ENCODE measurements around the gene TMEM94. TPM values are rescaled to one million over a fixed set of nuclear protein-coding genes. Genes with fewer than 3 reads are reported as not detected.

Gene TMEM94
- total and polyA plus RNA-seq, 5 donors, result 40.3 to 54.6 (median 49.6) TPM

DNA sequence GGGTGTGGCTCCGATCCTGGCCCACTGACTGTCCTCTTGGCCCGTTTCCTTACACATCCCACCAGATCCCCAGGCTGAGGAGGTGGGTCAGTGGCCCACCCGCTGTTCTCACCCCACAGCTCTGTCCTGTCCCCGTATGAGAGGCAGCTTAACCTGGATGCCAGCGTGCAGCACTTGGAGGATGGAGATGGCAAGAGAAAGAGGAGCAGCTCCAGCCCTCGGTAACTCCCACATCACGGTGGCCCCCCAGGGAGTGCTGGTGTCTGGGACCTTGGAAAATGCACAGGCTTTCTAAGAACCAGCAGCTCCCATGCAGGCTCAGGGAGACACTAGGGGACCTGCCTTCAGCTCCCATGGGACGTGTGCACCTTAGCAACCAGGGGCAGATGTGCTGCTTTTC lies 64.9 kb downstream of the TMEM94 start:
- peaks cover 5% of the 10 kb centered on the region for H3K4me1 ChIP-seq (ENCODE audit: control insufficient read depth, insufficient read depth, low read length)
- H3K4me3 ChIP-seq (ENCODE audit: low read length), result no peak overlapping the region
- intact Hi-C loops (cut with DNase I), result loop anchor here in 1 of 4 donors (10.0 kb wide), 1 partner anchor 64 kb away; the partner anchor contains the start of gene MYO15B
- H3K27ac ChIP-seq (ENCODE audit: low read length), result no peak overlapping the region
- no peaks in the 10 kb centered on the region for H3K27me3 ChIP-seq (ENCODE audit: control insufficient read depth, insufficient read depth)
- DNase-seq (no peak), ATAC-seq (no peak)
- 89% methylated on average over 8 of the region's 8 CpGs for WGBS
- no peaks in the 10 kb centered on the region for H3K9me3 ChIP-seq (ENCODE audit: control insufficient read depth, low read length)

DNA sequence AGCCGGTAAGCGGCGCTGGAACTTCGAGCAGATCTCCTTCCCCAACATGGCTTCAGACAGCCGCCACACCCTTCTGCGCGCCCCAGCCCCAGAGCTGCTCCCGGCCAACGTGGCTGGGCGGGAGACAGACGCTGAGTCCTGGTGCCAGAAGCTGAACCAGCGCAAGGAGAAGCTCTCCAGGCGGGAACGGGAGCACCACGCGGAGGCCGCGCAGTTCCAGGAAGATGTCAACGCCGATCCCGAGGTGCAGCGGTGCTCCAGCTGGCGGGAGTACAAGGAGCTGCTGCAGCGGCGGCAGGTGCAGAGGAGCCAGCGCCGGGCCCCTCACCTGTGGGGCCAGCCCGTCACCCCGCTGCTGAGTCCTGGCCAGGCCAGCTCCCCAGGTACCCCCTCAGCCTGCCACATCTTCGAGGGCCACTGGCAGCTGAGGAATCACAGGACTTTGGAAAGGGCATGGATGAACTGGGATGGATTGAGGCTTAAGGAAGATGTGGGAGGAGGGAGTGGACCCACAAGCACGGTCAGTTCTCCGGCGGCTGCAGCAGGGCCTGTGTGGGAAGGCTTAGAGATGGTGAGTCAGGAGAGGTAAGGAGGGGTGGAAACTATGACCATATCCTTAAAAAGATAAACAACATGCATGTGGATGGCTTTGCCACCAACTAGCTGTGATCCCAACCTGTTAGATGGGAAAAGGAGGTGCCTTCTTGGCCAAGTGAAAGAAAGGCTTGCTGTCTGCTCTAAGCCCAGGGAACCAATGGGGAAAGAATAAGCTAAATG lies 65.7 kb downstream of the TMEM94 start:
- Histone ChIP-seq H3K4me1 (ENCODE audit: control insufficient read depth, insufficient read depth, low read length) (peaks cover 3% of the 10 kb centered on the region), H3K9me3 (ENCODE audit: control insufficient read depth, low read length) (no peaks in the 10 kb centered on the region), H3K27ac (ENCODE audit: low read length) (no peak overlapping the region), H3K27me3 (ENCODE audit: control insufficient read depth, insufficient read depth) (no peaks in the 10 kb centered on the region), H3K4me3 (ENCODE audit: low read length) (no peak overlapping the region)
- ATAC-seq (no peak), DNase-seq (no peak)
- 91% methylated on average over 33 of the region's 33 CpGs for WGBS
- intact Hi-C loops (cut with DNase I), result loop anchor here in 1 of 4 donors (10.0 kb wide), 1 partner anchor 63 kb away; the partner anchor contains the start of gene MYO15B

DNA sequence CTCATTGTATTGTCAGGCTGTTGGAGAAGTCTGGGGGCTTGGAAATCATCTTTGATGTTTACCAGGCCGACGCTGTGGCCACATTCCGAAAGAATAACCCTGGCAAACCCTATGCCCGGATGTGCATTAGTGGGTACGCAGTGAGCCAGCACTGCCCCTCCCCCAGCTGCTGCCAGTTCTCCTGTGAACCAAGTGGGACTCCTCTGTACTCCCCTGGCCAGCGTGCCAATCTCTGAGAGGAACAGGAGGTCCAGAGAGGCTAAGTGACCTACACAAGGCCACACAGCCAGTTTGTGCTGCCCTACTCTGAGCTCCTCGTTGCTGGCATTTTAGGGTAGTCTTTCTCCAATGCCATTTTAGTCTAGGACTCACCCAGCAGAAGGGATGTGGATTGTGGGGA lies 67.2 kb downstream of the TMEM94 start:
- ATAC-seq, result no peak
- H3K27ac ChIP-seq (ENCODE audit: low read length), result no peak overlapping the region
- no peak for DNase-seq
- 95% methylated on average over 7 of the region's 7 CpGs for WGBS
- intact Hi-C loops (cut with DNase I), result loop anchor here in 1 of 4 donors (10.0 kb wide), 1 partner anchor 61 kb away; the partner anchor contains the start of gene MYO15B
- H3K4me3 ChIP-seq (ENCODE audit: low read length), result no peak overlapping the region
- H3K9me3 ChIP-seq (ENCODE audit: control insufficient read depth, low read length), result no peaks in the 10 kb centered on the region
- no peaks in the 10 kb centered on the region for H3K27me3 ChIP-seq (ENCODE audit: control insufficient read depth, insufficient read depth)
- no peaks in the 10 kb centered on the region for H3K4me1 ChIP-seq (ENCODE audit: control insufficient read depth, insufficient read depth, low read length)

DNA sequence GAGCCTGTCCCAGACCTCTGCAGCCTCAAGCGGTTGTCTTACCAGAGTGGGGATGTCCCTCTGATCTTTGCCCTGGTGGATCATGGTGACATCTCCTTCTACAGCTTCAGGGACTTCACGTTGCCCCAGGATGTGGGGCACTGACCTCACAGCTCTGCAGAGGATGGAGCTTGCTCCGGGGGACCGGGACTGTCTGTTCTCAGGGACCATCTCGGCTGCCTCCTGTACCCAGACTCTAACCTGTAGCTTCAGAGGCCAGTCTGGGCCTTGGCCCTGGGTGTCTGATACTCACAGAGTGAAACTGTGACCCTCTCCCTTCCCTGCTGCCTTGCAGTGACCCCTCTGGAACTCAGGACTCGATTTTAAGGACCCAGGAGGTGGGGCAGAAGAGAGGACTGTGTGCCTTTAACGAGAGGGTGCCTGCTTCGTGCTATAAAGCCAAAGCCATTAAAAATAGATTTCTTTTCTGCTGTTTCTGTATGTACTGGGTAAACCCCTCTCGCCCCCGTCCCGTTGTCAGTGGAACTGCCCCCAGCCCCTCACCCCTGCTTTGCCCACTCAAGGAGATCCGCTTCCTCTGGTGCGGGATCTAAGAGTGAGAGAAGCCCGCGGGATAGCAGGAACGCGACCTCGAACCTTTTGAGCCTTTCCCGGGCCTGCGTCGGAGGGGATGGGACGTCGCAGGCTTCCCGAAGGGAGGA lies 68.0 kb downstream of the TMEM94 start:
- WGBS, result 25% methylated on average over 24 of the region's 24 CpGs
- no peak overlapping the region for H3K27ac ChIP-seq (ENCODE audit: low read length)
- H3K9me3 ChIP-seq (ENCODE audit: control insufficient read depth, low read length), result no peaks in the 10 kb centered on the region
- ATAC-seq (peak in 1 of 2 donors; percentile 2), DNase-seq (no peak)
- H3K27me3 ChIP-seq (ENCODE audit: control insufficient read depth, insufficient read depth), result no peaks in the 10 kb centered on the region
- peak overlapping the region; percentile 68 for H3K4me3 ChIP-seq (ENCODE audit: low read length)
- H3K4me1 ChIP-seq (ENCODE audit: control insufficient read depth, insufficient read depth, low read length), result no peaks in the 10 kb centered on the region
- intact Hi-C loops (cut with DNase I), result loop anchor here in 1 of 4 donors (10.0 kb wide), 1 partner anchor 60 kb away; the partner anchor contains the start of gene MYO15B

DNA sequence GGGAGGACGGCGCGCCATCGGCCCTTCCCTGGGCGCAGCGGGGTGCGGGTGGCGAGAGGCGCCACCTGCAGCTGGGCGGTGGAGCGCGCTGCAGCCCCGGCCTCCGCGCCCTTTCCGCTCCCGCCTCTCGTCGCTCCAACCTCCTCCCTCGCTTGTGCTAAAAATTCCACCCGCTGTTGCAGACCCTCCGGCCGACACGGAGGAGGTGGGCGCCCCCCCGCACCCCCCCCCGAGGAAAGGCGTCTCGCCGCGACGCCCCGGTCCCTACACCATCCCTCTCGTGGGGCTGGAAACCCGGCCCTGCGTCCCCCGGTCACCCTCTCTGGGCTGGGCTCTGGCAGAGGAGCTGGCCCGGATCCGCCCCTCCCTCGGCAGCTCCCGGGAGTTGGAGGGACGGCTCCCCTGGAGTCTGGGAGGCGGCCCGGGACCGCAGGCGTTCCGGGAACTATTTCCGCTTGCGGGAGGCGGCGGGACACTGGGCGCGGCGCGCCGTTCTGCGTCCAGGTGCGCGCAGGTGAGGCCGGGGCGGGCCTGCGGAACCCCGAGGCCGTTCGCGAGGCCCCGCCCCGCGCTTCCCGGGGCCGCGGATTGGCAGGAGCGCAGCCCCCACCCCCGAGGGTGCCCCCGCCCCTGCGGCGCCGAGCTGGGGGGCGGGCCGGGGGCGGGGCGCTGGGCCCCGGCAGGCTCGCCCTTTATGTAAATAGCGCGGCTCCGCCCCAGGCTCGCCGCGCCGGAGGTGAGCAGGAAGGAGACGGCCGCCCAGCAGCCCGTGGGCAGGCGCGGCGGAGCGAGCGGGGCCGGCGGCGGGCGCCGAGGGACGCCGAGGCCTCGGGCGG lies 68.8 kb downstream of the TMEM94 start, which contains the start of gene LLGL2:
Gene LLGL2, plus strand, starts transcription at position 728 of the 836 bp plus-strand sequence. CDS start 17,730 bp downstream, outside the sequence.
- under 1% methylated on average over 106 of the region's 108 CpGs for WGBS
- Histone ChIP-seq H3K27ac (ENCODE audit: low read length) (peak within 1 kb of the TSS; percentile 22), H3K4me1 (ENCODE audit: control insufficient read depth, insufficient read depth, low read length) (no peaks in the 10 kb centered on the region), H3K27me3 (ENCODE audit: control insufficient read depth, insufficient read depth) (no peaks in the 10 kb centered on the region), H3K4me3 (ENCODE audit: low read length) (peak within 1 kb of the TSS; percentile 68), H3K9me3 (ENCODE audit: control insufficient read depth, low read length) (no peaks in the 10 kb centered on the region)
- peak; percentile 87 to 91 for ATAC-seq
- peak; percentile 69 to 92 (median 91) for DNase-seq
- intact Hi-C loops (cut with DNase I), result loop anchor here in 1 of 4 donors (10.0 kb wide), 1 partner anchor 60 kb away; the partner anchor contains the start of gene MYO15B

DNA sequence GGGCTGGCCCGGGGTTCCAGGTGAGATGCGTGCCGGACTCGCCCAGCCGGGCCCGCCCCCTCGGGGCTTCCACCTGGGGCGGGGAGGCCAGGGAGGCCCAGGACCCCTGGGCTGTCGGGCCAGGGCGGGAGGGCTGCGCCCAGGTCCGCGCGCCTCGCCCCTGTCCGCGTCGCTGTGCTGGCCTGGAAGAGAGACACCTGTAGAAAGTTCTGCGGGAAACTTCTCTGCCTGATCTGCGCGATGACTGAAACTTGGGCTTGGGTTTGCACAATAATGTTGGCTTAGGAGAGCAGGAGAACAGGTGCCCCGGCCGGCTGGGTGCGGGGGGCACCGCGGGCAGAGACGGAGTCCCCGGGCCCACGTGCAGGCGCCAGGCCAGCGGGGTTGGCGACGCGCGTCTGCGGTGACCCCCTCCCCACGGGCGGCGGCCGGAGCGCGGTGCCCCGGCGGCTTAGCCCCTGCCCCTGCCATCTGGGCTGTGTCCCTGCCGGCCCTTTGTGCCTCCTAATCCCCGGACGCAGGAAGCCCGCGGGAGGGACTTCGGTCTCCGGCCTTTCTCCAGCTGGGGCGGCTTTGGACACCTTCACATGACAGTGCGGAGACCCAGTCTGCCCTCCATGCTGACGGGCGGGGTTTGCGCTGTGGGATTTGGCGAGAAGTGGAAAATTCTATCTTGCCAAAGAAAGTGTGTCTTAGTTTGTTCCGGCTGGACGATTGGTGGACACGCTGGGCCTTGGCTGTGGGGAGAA lies 69.5 kb downstream of the TMEM94 start:
- WGBS, result 3% methylated on average over 60 of the region's 60 CpGs
- ATAC-seq (peak in 1 of 2 donors; percentile 8), DNase-seq (peak in 2 of 3 donors; percentile 31 to 67)
- no peak overlapping the region for H3K27ac ChIP-seq (ENCODE audit: low read length)
- intact Hi-C loops (cut with DNase I), result loop anchor here in 1 of 4 donors (10.0 kb wide), 1 partner anchor 59 kb away; the partner anchor contains the start of gene MYO15B
- no peaks in the 10 kb centered on the region for H3K9me3 ChIP-seq (ENCODE audit: control insufficient read depth, low read length)
- H3K4me3 ChIP-seq (ENCODE audit: low read length), result peak overlapping the region; percentile 68
- H3K27me3 ChIP-seq (ENCODE audit: control insufficient read depth, insufficient read depth), result no peaks in the 10 kb centered on the region
- H3K4me1 ChIP-seq (ENCODE audit: control insufficient read depth, insufficient read depth, low read length), result no peaks in the 10 kb centered on the region

DNA sequence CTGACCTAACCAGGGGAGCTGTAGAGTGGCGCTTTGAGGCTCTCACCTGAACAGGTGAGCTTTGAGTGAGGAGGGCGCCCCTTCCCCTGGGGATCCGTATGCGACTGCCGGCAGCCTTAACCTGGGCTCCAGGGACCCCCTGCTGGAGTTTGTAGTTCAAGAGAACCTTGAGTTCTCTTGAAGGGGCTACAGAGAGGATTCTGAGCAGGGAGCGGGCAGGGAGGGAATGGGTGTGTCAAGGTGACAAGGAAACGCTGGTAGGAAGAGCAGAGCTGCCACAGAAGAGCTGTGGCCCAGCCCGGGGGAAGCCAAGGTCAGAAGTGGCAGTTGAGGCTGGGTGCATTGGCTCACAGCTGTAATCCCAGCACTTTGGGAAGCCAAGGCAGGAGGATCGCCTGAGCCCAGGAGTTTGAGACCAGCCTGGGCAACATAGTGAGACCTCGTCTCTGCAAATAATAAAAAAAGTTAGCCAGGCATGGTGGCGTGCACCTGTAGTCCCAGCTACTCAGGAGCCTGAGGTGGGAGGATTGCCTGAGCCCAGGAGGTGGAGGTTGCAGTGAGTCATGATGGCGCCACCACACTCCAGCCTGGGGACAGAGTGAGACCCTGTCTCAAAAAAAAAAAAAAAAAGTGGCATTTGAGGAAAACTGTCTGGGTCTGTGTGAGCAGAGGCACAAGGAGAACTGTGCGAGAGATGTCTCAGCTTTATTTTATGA lies 70.3 kb downstream of the TMEM94 start:
- H3K9me3 ChIP-seq (ENCODE audit: control insufficient read depth, low read length), result no peaks in the 10 kb centered on the region
- intact Hi-C loops (cut with DNase I), result loop anchor here in 1 of 4 donors (10.0 kb wide), 1 partner anchor 58 kb away; the partner anchor contains the start of gene MYO15B
- H3K27ac ChIP-seq (ENCODE audit: low read length), result no peak overlapping the region
- 64% methylated on average over 13 of the region's 13 CpGs for WGBS
- no peaks in the 10 kb centered on the region for H3K27me3 ChIP-seq (ENCODE audit: control insufficient read depth, insufficient read depth)
- no peak for ATAC-seq
- peak overlapping the region; percentile 68 for H3K4me3 ChIP-seq (ENCODE audit: low read length)
- DNase-seq, result no peak
- no peaks in the 10 kb centered on the region for H3K4me1 ChIP-seq (ENCODE audit: control insufficient read depth, insufficient read depth, low read length)

DNA sequence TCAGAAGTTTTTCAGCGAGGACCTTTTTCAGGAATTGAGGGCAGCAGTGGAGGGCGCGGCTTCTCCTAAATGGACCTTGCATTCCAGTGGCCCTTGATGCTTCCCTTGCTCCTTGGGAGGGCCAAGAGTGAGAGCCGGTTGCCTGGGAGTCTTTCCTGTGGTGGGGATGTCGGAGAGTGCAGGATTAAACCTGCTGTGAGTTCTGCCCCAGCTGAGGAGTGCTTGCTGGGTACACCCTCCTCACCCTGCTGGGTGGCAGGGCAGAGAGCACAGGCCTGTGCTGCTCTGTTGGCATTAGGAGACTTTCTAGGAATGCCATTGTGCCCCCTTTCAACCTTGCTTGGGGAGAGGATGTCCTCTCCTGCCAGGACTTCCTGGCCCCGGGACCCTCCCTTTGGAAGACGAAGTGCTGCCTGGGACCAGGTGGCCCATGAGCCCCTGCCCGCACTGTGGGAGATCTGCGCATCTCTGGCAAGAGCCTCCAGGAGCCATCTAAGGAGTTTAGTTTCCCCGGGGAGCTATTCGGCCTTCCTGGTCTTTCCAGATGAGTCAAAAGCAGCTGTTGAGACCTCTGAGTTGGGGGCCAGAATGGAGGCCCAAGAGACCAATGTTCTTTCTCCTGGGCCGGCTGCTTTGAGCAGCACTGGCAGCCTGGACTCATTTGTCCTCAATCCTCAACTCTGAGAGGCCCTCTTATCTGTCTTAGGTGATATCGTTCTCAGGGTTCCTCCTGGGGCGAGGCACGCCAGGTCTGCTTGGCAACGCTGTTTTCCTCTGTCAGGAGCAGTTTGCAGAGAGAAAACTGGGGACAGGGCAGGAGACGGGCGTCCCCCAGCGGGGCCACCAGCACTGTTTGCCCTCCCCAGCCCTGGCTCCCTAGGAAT lies 74.6 kb downstream of the TMEM94 start:
- Histone ChIP-seq H3K27me3 (ENCODE audit: control insufficient read depth, insufficient read depth) (no peaks in the 10 kb centered on the region), H3K4me3 (ENCODE audit: low read length) (no peak overlapping the region), H3K9me3 (ENCODE audit: control insufficient read depth, low read length) (no peaks in the 10 kb centered on the region), H3K4me1 (ENCODE audit: control insufficient read depth, insufficient read depth, low read length) (no peaks in the 10 kb centered on the region), H3K27ac (ENCODE audit: low read length) (no peak overlapping the region)
- DNase-seq (no peak), ATAC-seq (no peak)
- intact Hi-C loops (cut with DNase I), result no loop called here
- 77% methylated on average over 19 of the region's 19 CpGs for WGBS

DNA sequence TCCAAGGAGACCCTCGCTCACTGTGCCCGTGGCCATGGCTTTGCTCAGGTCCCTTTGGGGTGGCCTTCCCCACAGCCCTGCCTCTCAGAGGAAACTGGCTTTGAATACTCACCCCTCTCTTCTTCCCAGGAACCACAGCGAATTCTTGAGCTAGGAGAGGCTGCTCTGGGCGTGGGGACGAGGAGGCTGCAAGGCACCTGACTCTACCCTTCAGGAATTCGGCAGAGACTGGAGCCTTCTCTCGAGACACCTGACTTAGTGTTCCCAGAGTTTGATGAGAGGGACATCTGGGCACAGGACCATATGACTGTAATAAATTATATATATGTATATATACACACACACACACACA lies 75.3 kb downstream of the TMEM94 start:
- WGBS, result 83% methylated on average over 7 of the region's 7 CpGs
- Histone ChIP-seq H3K27ac (ENCODE audit: low read length) (no peak overlapping the region), H3K4me1 (ENCODE audit: control insufficient read depth, insufficient read depth, low read length) (no peaks in the 10 kb centered on the region), H3K27me3 (ENCODE audit: control insufficient read depth, insufficient read depth) (no peaks in the 10 kb centered on the region), H3K9me3 (ENCODE audit: control insufficient read depth, low read length) (no peaks in the 10 kb centered on the region), H3K4me3 (ENCODE audit: low read length) (no peak overlapping the region)
- intact Hi-C loops (cut with DNase I), result no loop called here
- no peak for ATAC-seq
- DNase-seq, result no peak

Data from right cardiac atrium (tissue), 5 donors.